ENCODE data around the gene AKAP17A.

- no peak for TF ChIP-seq POLR2A (IDR thresholded peaks at IDR 0.05; ENCODE audit: low read length)
- TF ChIP-seq GATA1 (IDR thresholded peaks at IDR 0.05; ENCODE audit: low read depth, low read length), result no peak
Observed at GRCh38 chrX:1595711-1596060, 4.3 kb downstream of the AKAP17A start.

Measured in erythroblast (primary cell).